ENCODE data around the gene NAGLU.
A peak's percentile ranks its signal among the peaks of the same experiment; 100 is the strongest.

Gene NAGLU

DNA sequence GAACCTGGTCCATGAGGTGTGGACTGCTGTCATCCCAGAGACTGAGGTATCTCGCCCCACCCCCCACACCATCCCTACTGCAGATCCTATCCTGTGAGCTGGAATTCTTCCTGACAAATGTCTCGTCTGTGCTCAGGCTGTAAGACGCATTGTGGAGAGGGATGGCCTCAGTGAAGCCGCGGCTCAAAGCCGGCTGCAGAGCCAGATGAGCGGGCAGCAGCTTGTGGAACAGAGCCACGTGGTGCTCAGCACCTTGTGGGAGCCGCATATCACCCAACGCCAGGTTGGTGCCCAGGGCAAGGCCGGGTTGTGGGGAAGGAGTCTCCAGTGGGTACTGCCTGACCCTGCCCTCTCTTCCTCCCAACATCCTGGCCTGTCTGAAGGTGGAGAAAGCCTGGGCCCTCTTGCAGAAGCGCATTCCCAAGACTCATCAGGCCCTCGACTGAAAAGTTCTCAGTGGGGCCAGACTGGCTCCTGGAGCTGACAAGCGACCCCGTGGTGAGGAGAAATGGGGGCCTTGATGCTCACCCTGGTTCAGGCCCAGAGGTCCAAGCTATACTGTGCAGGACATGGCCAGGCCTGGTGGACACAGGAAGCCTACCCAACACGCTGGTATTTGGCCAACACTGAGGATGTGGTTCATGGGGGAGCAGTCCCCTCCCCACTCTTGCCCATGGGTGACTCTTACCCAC lies 29.6 kb downstream of the NAGLU start:
- DNase-seq (ENCODE audit: low spot score): no peak

DNA sequence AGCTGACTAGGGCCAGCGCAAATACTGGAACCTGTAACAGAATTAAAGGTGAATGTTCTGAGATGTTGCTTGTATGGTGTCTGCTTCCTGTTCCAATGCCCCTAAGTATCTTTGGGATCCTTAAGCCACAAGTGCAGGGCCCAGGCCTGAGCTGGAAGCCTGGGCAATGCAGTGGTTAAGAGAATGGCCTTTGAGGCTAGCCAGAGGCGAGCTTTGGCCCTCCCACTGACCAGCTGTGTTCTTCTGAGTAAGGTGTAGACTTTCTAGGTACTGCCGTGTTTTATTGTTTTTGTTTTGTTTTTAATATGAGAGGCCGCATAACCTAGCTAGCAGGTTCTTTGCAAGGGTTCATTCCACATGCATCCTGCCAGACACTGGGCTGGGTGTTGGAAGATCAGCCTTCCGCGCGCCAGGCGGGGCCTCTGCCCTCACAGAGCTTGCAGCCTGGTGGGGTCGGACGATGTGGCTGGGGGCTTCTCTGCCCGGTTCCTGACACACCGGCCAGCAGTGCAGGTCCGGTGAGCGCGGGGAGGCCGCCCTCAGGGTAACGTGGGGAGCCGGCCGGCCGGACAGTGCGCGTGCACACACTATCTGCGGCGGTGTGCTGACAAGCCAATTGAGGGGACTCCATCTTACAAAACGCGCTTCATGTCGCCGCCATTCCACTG lies 30.3 kb downstream of the NAGLU start:
- no peak for DNase-seq (ENCODE audit: low spot score)

DNA sequence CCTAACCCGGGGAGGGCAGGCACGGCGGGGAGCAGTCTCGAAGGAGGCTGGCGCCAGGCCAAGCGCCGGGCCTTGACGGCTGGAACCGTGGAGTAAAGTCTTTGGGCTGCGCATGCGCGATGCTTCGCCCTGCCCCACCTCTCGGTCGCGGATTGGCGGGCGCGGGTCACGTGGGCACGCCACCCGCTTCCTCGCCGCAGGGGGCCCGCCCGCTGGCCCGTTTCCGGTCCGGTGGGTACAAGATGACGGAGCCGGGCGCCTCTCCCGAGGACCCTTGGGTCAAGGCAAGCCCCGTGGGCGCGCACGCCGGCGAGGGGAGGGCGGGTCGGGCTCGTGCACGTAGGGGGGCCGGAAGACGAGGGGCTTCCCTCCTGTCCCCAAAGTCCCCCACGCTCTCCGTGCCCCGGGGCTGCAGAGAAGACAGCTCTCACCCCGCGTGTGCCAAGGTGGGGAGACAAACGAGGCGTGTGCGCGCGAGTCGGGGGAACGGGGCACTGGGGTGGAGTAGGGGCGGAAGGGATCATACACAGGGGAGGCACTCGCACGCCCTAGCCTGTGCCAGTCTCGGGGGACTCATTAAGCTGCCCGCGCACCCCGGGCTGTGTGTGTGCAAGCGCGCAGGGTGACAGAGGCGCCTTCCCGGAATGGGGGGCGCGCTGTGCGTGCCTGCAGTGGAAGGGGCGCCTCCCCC lies 31.0 kb downstream of the NAGLU start, which contains the start of gene MLX:
Gene MLX (plus strand): TSS at position 218 of the 691 bp plus-strand sequence. CDS start 25 bp downstream, at position 243.
- peak; percentile 100 for DNase-seq (ENCODE audit: low spot score)

DNA sequence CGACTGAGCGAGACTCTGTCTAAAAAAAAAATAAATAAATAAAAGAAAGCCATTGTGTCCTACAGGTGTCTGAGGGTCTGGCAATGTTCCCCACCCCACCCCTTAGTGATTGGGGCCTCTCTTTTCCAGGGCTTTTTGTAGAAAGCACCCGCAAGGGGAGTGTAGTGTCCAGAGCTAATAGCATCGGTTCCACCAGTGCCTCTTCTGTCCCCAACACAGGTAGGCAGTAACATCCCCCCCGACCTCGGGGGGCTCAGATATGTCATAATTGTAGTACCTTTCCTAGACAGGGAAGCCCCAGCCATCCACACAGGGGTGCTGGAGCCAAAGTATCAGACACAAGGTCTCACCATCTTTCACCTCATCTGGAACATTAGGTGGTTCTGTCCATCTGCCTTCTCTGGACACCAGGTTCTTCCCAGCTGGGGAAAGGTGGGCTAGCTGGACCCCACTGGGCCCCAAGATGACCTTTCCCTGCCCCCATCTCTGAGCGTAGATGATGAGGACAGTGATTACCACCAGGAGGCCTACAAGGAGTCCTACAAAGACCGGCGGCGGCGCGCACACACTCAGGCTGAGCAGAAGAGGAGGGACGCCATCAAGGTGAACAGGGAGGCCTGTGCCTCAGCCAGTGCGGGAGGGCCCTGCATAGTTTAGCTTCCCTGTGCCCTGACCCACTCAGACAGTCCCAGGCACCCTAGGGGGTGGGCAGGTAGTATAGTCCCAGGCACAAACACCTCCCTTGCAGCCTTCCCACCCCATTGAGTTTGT lies 32.5 kb downstream of the NAGLU start:
- no peak for DNase-seq (ENCODE audit: low spot score)

DNA sequence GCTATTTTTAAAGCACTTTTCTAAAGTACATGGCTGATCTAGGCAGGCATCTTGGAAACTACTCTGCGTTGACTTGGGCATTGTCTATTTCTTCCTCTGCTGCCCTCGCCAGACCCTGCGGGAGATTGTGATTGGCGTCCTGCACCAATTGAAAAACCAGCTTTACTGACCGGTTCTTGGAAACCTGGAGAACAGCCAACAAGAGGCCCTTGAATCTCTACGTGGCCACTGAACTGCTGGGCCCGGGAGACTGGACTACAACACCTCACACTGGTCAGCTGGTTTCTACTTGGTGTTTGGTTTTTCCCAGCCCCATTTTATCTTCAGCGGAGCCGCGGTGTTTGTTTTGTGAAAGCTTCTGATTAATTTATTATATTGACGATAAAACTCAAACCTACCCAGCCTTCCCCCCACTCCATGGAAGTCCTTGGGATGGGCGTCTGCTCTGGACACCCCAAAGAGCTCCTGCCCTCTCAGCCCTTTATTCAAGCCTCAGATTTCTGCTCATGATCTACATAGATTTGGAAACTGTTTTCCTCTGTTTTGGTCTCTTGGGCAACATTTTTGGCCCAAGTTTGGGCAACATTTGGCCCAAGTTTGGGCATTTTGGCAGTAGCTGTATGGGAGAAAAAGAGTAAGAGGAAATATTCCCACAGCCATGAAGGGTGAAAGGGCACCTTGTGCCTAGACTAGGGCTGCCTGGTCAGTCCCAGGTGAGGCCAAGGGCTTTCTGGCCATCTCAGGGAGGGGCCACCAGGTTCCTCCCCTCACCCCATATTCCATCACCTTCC lies 35.6 kb downstream of the NAGLU start:
- DNase-seq (ENCODE audit: low spot score): no peak

DNA sequence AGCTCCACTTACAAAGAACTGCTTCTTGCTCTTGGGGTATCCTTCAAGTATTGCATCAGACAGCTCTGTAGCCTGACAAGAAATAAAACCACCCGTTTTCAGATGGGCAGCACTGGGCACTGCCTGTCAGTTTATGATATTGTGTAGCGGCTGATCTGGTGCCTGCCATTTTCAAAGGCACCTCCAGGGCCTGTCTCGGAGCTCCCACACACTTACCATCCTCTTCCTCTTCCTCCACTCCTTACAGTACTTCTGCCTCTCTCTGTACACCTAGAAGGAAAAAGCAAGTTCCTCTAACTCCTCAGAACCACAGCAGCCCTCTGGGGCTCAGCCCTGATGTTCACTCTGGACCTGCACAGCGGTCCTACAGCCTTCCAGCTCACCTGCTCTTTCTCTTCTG lies 37.1 kb downstream of the NAGLU start:
- no peak for DNase-seq (ENCODE audit: low spot score)

DNA sequence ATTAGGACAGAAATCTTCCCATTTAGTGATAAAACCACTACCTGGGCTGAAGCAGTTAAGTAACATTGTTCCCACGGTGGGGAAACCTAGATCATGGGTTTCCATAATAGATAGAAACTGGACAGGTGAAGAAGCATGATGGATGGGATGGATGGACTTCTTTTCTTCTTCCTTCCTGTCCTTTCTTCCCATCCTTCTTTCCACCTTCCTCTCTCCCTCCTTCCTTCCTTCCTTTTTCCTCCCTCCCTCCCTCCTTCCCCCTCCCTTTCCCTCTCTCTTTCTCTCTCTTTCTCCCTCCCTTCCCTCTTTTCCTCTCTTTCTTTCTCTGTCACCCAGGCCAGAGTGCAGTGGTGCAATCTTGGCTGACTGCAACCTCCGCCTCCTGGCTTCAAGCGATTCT lies 38.4 kb downstream of the NAGLU start:
- no peak for DNase-seq (ENCODE audit: low spot score)

DNA sequence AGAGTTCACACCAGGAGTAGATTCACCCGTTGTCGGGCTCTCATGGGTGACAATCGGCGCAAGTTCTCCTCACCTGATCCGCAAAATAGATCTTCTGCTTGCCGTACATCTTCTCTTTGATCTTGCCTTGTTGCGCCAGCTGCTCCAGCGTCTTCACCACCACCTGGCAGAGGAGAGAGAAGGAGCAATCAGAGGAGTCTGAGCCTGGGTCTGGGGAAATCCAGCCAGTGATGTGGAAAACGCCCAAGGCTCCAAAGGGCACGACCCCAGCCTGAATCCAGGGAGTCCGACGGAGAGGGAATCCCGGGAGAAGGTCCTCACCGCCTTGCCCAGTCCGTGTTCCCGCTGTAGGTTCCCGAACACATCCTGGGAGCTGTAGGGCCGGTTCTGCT lies 41.1 kb downstream of the NAGLU start:
- no peak for DNase-seq (ENCODE audit: low spot score)

DNA sequence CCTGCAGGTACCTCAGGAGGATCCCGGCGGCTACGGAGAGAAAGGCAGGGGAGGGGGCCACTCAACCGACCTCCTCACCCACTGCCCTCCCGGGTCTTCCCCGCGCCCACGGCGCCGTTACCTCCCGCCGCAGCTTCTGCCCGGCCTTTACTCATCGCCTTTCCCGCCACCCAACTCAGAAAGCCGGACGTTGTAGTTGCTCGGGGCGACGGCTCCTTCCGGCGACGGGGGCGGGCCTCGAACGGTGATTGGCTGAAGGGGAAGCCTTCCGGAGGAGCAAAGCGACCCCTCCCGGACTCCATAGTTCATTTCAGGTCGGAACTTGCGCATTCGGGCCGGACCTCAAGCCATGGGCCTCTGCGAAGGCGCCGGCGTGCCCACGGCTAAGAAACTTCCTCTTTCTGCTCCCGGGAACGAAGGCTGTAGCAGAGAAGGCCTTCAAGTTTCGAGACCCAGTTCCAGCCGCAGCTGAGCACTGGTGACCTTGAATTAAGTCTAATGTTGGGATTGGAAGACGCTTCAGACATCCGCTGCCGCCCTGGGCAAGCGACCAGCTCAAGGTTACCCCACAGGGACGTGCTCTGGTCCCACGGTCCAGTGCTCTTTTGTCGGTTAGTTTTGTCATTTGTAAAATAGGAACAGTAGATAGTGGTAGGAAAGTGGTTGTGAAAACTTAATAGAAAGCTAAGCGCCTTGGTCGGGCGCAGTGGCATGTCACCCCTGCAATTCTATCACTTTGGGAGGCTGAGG lies 41.7 kb downstream of the NAGLU start, which contains the start of gene PSMC3IP:
Gene PSMC3IP (minus strand): TSS at position 198 of the 750 bp plus-strand sequence. CDS start 43 bp downstream, at position 155.
- DNase-seq (ENCODE audit: low spot score): peak; percentile 99

DNA sequence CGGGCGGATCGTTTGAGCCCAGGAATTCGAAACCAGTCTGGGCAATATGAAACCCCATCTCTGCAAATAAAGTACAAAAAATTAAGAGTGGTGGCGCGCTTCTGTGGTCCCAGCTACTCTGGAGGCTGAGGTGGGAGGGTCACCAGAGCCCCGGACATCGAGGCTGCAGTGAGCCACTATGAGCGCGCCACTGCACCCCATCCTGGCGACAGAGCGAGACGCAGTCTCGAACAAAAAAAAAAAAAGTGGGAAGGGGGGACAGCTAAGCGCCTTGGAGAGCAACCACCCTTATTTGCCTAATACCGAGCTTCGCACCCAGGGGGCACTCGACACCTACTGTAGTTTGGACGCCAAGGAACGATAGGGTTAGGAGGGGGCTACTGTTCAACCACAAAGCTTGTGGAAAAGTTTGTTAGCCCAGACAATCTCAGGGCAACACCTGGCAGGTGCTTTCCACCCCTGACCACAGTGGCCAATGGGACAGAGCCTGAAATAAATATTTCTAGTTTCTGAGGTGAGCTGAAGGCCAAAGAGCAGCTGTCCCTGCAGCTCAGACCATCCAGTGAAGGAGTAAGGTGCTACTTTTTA lies 42.3 kb downstream of the NAGLU start:
- DNase-seq (ENCODE audit: low spot score): peak; percentile 81

DNA sequence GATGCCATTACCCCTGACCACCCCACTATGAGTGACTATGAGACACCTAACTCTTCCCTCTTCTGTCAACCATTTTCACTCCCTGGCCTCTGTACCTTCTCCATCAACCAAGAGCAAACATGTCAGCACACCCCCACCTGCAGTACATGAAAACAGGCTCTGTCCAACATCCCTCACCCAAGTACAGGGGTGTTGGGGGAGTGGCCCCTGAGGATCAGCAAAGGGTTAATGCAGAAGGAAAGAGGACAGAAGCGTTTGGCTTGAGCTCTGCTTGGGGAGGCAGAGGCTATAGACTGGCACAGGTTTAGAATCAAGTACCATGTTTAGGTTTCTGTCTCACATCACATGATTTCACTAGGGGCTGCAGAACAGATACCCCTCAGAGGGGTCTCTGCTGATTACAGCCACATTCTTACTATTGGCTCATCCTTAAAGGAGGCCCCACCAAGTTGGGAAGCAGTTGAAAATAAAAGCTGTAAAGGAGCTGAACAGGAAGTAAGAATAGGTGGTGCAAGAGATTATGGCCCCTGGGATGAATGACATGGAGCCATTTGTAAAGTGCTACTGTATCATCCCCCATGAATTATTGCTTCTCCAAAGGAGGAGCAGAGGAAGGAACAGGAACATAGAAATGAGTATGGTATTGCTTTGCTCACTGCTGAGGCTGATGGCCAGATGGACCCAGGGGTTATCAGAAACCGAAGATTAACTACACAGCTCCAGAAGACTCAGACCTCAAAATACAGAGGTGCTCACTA lies 43.9 kb downstream of the NAGLU start:
- no peak for DNase-seq (ENCODE audit: low spot score)

DNA sequence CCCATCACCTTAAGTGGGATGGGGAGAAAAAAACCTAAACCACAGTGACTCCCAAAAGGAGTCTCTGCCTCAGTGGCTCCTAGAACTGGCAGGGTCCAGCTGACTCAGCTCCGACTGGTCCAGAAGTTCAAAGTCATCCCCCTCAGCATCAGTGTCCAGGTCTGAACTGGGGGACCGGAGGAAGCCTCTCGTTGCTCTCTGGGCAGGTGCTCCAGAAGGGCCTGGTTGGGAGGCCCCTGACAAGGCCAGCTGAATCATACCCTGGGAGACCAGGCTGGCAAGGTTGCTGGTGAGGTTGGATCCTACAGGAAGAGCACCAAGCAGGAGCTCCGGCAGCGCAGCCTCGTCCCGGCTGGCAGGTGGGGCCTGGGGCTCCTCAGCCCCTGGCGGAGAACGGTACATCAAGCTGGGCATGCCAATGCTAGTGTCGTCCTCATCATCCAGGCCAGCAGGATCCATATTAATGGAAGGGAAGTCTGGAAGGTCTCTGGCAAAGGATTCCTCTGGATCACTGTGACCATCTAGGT lies 45.8 kb downstream of the NAGLU start:
- DNase-seq (ENCODE audit: low spot score): no peak

DNA sequence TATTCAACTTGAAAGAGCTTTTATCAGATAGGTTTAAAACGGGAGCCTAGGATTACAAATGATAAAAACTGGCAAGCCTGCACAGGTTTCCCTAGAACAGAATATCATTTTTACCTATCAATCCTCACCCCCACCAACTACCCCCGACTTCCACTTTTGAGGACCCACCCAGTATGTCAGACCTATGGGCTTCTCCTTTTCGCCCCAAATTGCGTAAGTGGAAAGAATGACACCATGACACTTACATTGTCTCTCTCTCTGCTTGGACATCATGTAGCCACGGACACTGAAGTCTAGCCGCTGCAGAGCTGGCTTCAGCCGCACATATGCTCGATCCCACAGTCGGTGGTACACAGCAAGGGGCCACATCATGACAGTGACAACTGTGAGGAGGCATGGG lies 48.8 kb downstream of the NAGLU start:
- no peak for DNase-seq (ENCODE audit: low spot score)

DNA sequence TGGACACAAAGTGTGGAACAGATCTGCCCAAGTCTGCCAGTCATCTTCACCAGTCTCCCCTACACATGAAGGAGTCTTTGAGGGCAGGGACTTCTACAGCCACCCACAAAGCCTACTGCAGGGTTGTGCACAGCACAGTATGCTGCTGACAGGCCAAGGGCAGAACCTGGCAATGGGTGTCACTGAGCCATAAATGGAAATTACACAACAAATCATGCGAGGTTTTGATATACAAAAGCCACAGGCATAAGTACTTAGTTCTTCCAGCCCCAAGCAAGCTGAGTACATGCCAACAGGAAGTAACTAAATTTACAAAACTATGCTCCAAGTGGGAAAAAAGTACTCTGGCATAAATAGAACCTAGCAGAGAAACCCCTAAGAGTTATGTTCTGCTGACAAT lies 49.3 kb downstream of the NAGLU start:
- DNase-seq (ENCODE audit: low spot score): no peak

DNA sequence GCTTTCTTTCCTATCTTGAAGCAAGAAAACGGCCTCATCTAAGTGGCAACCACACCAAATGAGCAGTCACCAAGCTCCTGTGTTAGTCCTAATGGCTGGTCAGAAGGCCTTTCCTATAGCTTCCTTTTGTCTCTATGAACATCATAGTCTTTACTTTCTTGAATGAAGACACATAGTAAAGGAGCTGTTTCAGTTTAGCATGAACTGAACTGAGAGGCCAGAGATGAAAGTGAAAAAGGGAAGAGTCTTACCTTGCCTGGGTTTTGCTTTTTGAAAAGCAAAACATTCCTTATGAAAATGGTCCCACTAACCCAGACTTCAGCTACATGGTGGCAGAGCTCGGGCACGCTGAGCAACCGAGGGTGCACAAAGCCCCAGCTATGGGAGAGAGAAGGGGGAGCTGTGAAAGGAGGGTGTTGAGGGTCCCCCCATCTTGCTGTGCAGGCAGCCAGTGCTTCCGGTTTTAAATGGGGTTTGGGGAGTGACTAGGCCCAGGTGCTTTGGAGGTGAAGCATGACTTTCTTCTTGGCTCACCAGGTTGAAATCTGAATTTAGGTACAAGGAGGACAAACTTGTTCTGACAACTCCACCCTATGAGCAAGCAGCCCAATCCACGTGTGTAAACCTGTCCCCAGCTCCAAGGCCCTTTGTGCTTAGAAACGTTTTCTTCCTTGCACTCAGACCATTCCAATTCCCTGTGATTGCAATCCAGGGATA lies 50.6 kb downstream of the NAGLU start:
- DNase-seq (ENCODE audit: low spot score): no peak

DNA sequence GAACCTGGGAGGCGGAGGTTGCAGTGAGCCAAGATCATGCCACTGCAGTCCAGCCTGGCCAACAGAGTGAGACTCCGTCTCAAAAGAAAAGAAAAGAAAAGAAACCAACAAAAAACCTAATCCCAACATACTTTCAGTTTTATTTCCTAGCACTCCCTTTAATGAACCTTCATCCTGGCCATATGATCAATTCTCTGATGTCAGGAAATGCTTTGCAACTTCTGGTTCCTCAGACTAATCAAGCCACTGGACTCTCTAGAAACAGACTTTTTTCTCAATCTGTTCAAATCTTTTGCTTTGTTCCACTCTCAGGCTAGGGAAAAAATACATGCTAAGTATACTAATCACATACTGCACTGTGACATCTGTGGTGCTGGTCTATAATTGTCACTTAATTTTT lies 54.8 kb downstream of the NAGLU start:
- no peak for DNase-seq (ENCODE audit: low spot score)

DNA sequence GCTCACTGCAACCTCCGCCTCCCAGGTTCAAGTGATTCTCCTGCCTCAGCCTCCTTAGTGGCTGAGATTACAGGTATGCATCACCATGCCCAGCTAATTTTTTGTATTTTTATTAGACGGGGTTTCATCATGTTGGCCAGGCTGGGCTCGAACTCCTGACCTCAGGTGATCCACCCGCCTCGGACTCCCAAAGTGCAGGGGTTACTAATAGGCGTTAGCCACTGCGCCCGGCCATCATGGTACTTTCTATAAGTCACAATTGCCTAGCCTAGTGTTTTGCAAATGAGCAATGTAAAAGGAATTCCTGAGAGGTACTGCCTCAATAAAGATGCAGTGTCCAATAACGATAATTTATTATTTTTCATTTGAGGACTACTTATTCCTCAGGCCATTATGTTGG lies 55.4 kb downstream of the NAGLU start:
- DNase-seq (ENCODE audit: low spot score): no peak

Data from hepatic stellate cell (primary cell).